Liver (tissue), 3 donors: ENCODE measurements around the gene LAMC3.

ENCODE experiments used
- ATF3 ChIP-seq: IDR thresholded peaks from 2 replicates; pipeline ENCODE4 v1.6.1; 2016; ENCODE audit warnings: antibody characterized with exemption
- EGR1 ChIP-seq, 2 donors: IDR thresholded peaks; 2 replicates each; pipeline ENCODE4 v1.6.1; 2016 to 2018; ENCODE audit warnings: antibody characterized with exemption in 2 of 2, low read depth in 2 of 2
- FOXA1 ChIP-seq: IDR thresholded peaks from 2 replicates; pipeline ENCODE4 v1.6.1; 2016; ENCODE audit warnings: antibody characterized with exemption
- FOXA2 ChIP-seq: IDR thresholded peaks from 2 replicates; pipeline ENCODE4 v1.6.1; 2016; ENCODE audit warnings: antibody characterized with exemption
- JUND ChIP-seq, 2 donors: IDR thresholded peaks; 2 replicates each; pipeline ENCODE4 v1.6.1; 2016; ENCODE audit warnings: antibody characterized with exemption in 2 of 2
- RAD21 ChIP-seq, 2 donors: IDR thresholded peaks; 2 replicates each; pipeline ENCODE4 v1.6.1; 2016; ENCODE audit warnings: antibody characterized with exemption in 2 of 2, mild to moderate bottlenecking in 2 of 2
- RXRA ChIP-seq, 2 donors: IDR thresholded peaks; 2 replicates each; pipeline ENCODE4 v1.6.1; 2017 to 2018; ENCODE audit warnings: antibody characterized with exemption in 2 of 2, mild to moderate bottlenecking in 1 of 2
- SP1 ChIP-seq: IDR thresholded peaks from 2 replicates; pipeline ENCODE4 v1.6.1; 2018; ENCODE audit warnings: antibody characterized with exemption, mild to moderate bottlenecking
- TAF1 ChIP-seq: conservative IDR thresholded peaks from 2 replicates; pipeline ENCODE4 v1.6.1; 2016; ENCODE audit warnings: antibody characterized with exemption, mild to moderate bottlenecking
- YY1 ChIP-seq: IDR thresholded peaks from 2 replicates; pipeline ENCODE4 v1.6.1; 2016; ENCODE audit warnings: antibody characterized with exemption, mild to moderate bottlenecking
- ZBTB33 ChIP-seq: IDR thresholded peaks from 2 replicates; pipeline ENCODE4 v1.6.1; 2016; ENCODE audit warnings: antibody characterized with exemption
- TF ChIP-seq, protein P1 (sequence below): fragments of 150-350 bp; IDR thresholded peaks from 2 replicates; pipeline ENCODE4 v1.5.1; 2017; ENCODE audit warnings: improper control_type of control experiment, low read depth, low read length; ENCODE audit not compliant: missing input control
- TF ChIP-seq, protein P2 (sequence below): IDR thresholded peaks from 2 replicates; pipeline ENCODE4 v1.6.1; 2016; ENCODE audit warnings: antibody characterized with exemption
- TF ChIP-seq, protein P3 (sequence below): IDR thresholded peaks from 2 replicates; pipeline ENCODE4 v1.6.1; 2016; ENCODE audit warnings: antibody characterized with exemption, mild to moderate bottlenecking
- donor health status: healthy.
- donor health status: healthy.

GRCh38 chr9:131119600-131119999, 110.6 kb downstream of the LAMC3 start:
- TF ChIP-seq, protein P1, sequence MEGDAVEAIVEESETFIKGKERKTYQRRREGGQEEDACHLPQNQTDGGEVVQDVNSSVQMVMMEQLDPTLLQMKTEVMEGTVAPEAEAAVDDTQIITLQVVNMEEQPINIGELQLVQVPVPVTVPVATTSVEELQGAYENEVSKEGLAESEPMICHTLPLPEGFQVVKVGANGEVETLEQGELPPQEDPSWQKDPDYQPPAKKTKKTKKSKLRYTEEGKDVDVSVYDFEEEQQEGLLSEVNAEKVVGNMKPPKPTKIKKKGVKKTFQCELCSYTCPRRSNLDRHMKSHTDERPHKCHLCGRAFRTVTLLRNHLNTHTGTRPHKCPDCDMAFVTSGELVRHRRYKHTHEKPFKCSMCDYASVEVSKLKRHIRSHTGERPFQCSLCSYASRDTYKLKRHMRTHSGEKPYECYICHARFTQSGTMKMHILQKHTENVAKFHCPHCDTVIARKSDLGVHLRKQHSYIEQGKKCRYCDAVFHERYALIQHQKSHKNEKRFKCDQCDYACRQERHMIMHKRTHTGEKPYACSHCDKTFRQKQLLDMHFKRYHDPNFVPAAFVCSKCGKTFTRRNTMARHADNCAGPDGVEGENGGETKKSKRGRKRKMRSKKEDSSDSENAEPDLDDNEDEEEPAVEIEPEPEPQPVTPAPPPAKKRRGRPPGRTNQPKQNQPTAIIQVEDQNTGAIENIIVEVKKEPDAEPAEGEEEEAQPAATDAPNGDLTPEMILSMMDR = no peak
- TF ChIP-seq, protein P2, sequence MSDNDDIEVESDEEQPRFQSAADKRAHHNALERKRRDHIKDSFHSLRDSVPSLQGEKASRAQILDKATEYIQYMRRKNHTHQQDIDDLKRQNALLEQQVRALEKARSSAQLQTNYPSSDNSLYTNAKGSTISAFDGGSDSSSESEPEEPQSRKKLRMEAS = no peak
- TF ChIP-seq RXRA (IDR thresholded peaks at IDR 0.05) = no peak
- TF ChIP-seq, protein P3, sequence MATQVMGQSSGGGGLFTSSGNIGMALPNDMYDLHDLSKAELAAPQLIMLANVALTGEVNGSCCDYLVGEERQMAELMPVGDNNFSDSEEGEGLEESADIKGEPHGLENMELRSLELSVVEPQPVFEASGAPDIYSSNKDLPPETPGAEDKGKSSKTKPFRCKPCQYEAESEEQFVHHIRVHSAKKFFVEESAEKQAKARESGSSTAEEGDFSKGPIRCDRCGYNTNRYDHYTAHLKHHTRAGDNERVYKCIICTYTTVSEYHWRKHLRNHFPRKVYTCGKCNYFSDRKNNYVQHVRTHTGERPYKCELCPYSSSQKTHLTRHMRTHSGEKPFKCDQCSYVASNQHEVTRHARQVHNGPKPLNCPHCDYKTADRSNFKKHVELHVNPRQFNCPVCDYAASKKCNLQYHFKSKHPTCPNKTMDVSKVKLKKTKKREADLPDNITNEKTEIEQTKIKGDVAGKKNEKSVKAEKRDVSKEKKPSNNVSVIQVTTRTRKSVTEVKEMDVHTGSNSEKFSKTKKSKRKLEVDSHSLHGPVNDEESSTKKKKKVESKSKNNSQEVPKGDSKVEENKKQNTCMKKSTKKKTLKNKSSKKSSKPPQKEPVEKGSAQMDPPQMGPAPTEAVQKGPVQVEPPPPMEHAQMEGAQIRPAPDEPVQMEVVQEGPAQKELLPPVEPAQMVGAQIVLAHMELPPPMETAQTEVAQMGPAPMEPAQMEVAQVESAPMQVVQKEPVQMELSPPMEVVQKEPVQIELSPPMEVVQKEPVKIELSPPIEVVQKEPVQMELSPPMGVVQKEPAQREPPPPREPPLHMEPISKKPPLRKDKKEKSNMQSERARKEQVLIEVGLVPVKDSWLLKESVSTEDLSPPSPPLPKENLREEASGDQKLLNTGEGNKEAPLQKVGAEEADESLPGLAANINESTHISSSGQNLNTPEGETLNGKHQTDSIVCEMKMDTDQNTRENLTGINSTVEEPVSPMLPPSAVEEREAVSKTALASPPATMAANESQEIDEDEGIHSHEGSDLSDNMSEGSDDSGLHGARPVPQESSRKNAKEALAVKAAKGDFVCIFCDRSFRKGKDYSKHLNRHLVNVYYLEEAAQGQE = no peak
- TF ChIP-seq FOXA2 = no peak
- no peak for TF ChIP-seq RAD21 (IDR thresholded peaks at IDR 0.05)
- TF ChIP-seq ZBTB33 = no peak
- no peak for TF ChIP-seq ATF3
- TF ChIP-seq JUND (IDR thresholded peaks at IDR 0.05) = no peak
- no peak for TF ChIP-seq YY1
- no peak for TF ChIP-seq FOXA1
- TF ChIP-seq SP1 = no peak
- no peak for TF ChIP-seq TAF1
- no peak for TF ChIP-seq EGR1 (IDR thresholded peaks at IDR 0.05; ENCODE audit: low read depth in 2 of 2)
